ENCODE data around the gene CCDC150.

DNA sequence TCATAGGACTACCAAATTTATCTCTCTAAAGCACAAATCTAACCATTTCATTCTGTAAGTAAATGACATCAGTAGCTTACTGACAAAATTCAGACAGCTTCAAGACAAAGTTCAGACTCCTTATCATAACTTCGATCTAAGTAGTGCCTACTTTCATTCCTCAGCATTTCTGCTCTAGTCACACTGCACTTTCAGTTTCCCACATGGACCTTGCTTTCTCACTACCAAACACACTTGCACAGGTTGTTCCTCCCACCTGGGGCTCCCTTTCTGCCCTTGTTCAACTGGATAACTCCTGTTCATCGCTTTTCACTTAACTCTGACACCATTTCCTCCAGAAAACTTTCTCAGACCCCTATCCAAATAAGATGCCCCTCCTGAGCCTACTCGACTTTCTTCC lies 22.1 kb upstream of the CCDC150 start:
- TF ChIP-seq, protein P1, sequence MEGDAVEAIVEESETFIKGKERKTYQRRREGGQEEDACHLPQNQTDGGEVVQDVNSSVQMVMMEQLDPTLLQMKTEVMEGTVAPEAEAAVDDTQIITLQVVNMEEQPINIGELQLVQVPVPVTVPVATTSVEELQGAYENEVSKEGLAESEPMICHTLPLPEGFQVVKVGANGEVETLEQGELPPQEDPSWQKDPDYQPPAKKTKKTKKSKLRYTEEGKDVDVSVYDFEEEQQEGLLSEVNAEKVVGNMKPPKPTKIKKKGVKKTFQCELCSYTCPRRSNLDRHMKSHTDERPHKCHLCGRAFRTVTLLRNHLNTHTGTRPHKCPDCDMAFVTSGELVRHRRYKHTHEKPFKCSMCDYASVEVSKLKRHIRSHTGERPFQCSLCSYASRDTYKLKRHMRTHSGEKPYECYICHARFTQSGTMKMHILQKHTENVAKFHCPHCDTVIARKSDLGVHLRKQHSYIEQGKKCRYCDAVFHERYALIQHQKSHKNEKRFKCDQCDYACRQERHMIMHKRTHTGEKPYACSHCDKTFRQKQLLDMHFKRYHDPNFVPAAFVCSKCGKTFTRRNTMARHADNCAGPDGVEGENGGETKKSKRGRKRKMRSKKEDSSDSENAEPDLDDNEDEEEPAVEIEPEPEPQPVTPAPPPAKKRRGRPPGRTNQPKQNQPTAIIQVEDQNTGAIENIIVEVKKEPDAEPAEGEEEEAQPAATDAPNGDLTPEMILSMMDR (IDR thresholded peaks at IDR 0.05), result no peak
- no peak for TF ChIP-seq EZH2 (IDR thresholded peaks at IDR 0.05; ENCODE audit: borderline replicate concordance, insufficient read depth, low read depth, low read length, poor library complexity, severe bottlenecking)

Measured in B cell (primary cell).